SK-N-MC (cell line): Measurements from ENCODE around the gene ASB11.

Experiments used
- EZH2 ChIP-seq: fragments of 200-600 bp; sonication (generic); IDR thresholded peaks from one replicate; pipeline ENCODE4 v1.6.1; 2017; ENCODE audit warnings: antibody characterized with exemption
- POLR2AphosphoS5 ChIP-seq: IDR thresholded peaks from 2 replicates; pipeline ENCODE4 v1.6.1; 2012; ENCODE audit warnings: mild to moderate bottlenecking, low read depth, low read length, borderline replicate concordance

DNA sequence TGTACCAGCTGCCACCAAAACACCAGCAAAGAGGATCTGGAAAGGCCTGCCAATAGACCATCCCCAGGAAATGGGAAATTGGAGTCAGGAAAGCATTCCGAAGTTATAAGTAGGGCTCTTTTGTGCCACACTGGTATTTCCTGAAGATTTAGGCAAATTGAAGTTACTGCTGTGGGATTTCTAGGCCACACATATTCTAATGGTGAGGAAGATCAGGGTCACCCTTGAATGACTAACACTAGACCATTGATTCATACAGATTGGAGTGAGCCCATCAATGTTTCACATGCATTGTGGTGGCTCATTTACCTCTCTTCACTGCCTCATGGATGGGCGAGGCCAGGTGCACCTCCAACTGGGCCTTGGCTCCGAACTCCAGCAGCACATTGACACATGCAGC is 22.6 kb downstream of the ASB11 start:
- TF ChIP-seq POLR2AphosphoS5 (no peak), EZH2 (no peak)
